ENCODE measurements around the gene MOCS2.

Gene MOCS2

GRCh38 chr5:53099546-53099945 is 10.0 kb downstream of the MOCS2 start:
- DNase-seq (ENCODE audit: low spot score), result no peak
- no peak for ATAC-seq (ENCODE audit: low read depth)
- H3K27me3 ChIP-seq (ENCODE audit: insufficient read depth, poor library complexity, severe bottlenecking), result no peaks in the 10 kb centered on the region
- no peak for TF ChIP-seq CTCF (IDR thresholded peaks at IDR 0.05; ENCODE audit: poor library complexity, severe bottlenecking)
- peaks cover 95% of the 10 kb centered on the region for H3K36me3 ChIP-seq (ENCODE audit: low read depth)
- H3K4me3 ChIP-seq (ENCODE audit: severe bottlenecking), result no peak overlapping the region
- H3K27ac ChIP-seq (ENCODE audit: poor library complexity, severe bottlenecking), result no peak overlapping the region
- no peaks in the 10 kb centered on the region for H3K9me3 ChIP-seq (ENCODE audit: severe bottlenecking)
- no peaks in the 10 kb centered on the region for H3K4me1 ChIP-seq (ENCODE audit: insufficient read depth, poor library complexity, severe bottlenecking)

- Histone ChIP-seq H3K27ac (ENCODE audit: poor library complexity, severe bottlenecking) (no peak overlapping the region), H3K36me3 (ENCODE audit: low read depth) (peaks cover 98% of the 10 kb centered on the region), H3K4me3 (ENCODE audit: severe bottlenecking) (no peak overlapping the region), H3K4me1 (ENCODE audit: insufficient read depth, poor library complexity, severe bottlenecking) (peaks cover 2% of the 10 kb centered on the region), H3K27me3 (ENCODE audit: insufficient read depth, poor library complexity, severe bottlenecking) (no peaks in the 10 kb centered on the region), H3K9me3 (ENCODE audit: severe bottlenecking) (no peaks in the 10 kb centered on the region)
- DNase-seq (ENCODE audit: low spot score), result no peak
- TF ChIP-seq CTCF (IDR thresholded peaks at IDR 0.05; ENCODE audit: poor library complexity, severe bottlenecking), result peak; percentile 99
- ATAC-seq (ENCODE audit: low read depth), result peak; percentile 58
Observed at GRCh38 chr5:53095931-53096525, 13.5 kb downstream of the MOCS2 start.

- H3K9me3 ChIP-seq (ENCODE audit: severe bottlenecking), result no peaks in the 10 kb centered on the region
- H3K4me3 ChIP-seq (ENCODE audit: severe bottlenecking), result no peak overlapping the region
- no peak overlapping the region for H3K27ac ChIP-seq (ENCODE audit: poor library complexity, severe bottlenecking)
- H3K27me3 ChIP-seq (ENCODE audit: insufficient read depth, poor library complexity, severe bottlenecking), result no peaks in the 10 kb centered on the region
- no peak for DNase-seq (ENCODE audit: low spot score)
- TF ChIP-seq CTCF (IDR thresholded peaks at IDR 0.05; ENCODE audit: poor library complexity, severe bottlenecking), result no peak
- H3K4me1 ChIP-seq (ENCODE audit: insufficient read depth, poor library complexity, severe bottlenecking), result peaks cover 4% of the 10 kb centered on the region
- H3K36me3 ChIP-seq (ENCODE audit: low read depth), result peaks cover 96% of the 10 kb centered on the region
- no peak for ATAC-seq (ENCODE audit: low read depth)
Observed at GRCh38 chr5:53095217-53095616, 14.3 kb downstream of the MOCS2 start.

- Histone ChIP-seq H3K9me3 (ENCODE audit: severe bottlenecking) (no peaks in the 10 kb centered on the region), H3K27ac (ENCODE audit: poor library complexity, severe bottlenecking) (no peak overlapping the region), H3K36me3 (ENCODE audit: low read depth) (peaks cover 96% of the 10 kb centered on the region), H3K27me3 (ENCODE audit: insufficient read depth, poor library complexity, severe bottlenecking) (no peaks in the 10 kb centered on the region), H3K4me3 (ENCODE audit: severe bottlenecking) (no peak overlapping the region), H3K4me1 (ENCODE audit: insufficient read depth, poor library complexity, severe bottlenecking) (peaks cover 4% of the 10 kb centered on the region)
- no peak for TF ChIP-seq CTCF (IDR thresholded peaks at IDR 0.05; ENCODE audit: poor library complexity, severe bottlenecking)
- DNase-seq (ENCODE audit: low spot score) (no peak), ATAC-seq (ENCODE audit: low read depth) (no peak)
Observed at GRCh38 chr5:53092242-53092641, 17.3 kb downstream of the MOCS2 start.

GRCh38 chr5:53091289-53091688 is 18.3 kb downstream of the MOCS2 start:
- Histone ChIP-seq H3K27ac (ENCODE audit: poor library complexity, severe bottlenecking) (no peak overlapping the region), H3K36me3 (ENCODE audit: low read depth) (peaks cover 96% of the 10 kb centered on the region), H3K27me3 (ENCODE audit: insufficient read depth, poor library complexity, severe bottlenecking) (no peaks in the 10 kb centered on the region), H3K4me1 (ENCODE audit: insufficient read depth, poor library complexity, severe bottlenecking) (peaks cover 4% of the 10 kb centered on the region), H3K9me3 (ENCODE audit: severe bottlenecking) (no peaks in the 10 kb centered on the region), H3K4me3 (ENCODE audit: severe bottlenecking) (no peak overlapping the region)
- peak; percentile 16 for TF ChIP-seq CTCF (IDR thresholded peaks at IDR 0.05; ENCODE audit: poor library complexity, severe bottlenecking)
- no peak for DNase-seq (ENCODE audit: low spot score)
- ATAC-seq (ENCODE audit: low read depth), result peak; percentile 77

Measured in RWPE2 (cell line).